ENCODE results near the gene KPNA6.

GRCh38 chr1:32066489-32066873, 41.4 kb upstream of the KPNA6 start:
- TF ChIP-seq CTCF (IDR thresholded peaks at IDR 0.05) (no peak), POLR2AphosphoS5 (IDR thresholded peaks at IDR 0.05; ENCODE audit: low read depth, low read length) (no peak), SIN3A (IDR thresholded peaks at IDR 0.05; ENCODE audit: borderline replicate concordance, insufficient read depth, low read depth, low read length) (no peak)
- TF ChIP-seq, protein P1, sequence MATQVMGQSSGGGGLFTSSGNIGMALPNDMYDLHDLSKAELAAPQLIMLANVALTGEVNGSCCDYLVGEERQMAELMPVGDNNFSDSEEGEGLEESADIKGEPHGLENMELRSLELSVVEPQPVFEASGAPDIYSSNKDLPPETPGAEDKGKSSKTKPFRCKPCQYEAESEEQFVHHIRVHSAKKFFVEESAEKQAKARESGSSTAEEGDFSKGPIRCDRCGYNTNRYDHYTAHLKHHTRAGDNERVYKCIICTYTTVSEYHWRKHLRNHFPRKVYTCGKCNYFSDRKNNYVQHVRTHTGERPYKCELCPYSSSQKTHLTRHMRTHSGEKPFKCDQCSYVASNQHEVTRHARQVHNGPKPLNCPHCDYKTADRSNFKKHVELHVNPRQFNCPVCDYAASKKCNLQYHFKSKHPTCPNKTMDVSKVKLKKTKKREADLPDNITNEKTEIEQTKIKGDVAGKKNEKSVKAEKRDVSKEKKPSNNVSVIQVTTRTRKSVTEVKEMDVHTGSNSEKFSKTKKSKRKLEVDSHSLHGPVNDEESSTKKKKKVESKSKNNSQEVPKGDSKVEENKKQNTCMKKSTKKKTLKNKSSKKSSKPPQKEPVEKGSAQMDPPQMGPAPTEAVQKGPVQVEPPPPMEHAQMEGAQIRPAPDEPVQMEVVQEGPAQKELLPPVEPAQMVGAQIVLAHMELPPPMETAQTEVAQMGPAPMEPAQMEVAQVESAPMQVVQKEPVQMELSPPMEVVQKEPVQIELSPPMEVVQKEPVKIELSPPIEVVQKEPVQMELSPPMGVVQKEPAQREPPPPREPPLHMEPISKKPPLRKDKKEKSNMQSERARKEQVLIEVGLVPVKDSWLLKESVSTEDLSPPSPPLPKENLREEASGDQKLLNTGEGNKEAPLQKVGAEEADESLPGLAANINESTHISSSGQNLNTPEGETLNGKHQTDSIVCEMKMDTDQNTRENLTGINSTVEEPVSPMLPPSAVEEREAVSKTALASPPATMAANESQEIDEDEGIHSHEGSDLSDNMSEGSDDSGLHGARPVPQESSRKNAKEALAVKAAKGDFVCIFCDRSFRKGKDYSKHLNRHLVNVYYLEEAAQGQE (IDR thresholded peaks at IDR 0.05; ENCODE audit: insufficient read depth in 1 of 2, low read depth in 2 of 2, low read length in 1 of 2) = no peak

Data from Panc1 (cell line).